LNCaP clone FGC (cell line): ENCODE measurements around the gene MICAL1.
A peak's percentile ranks its signal among the peaks of the same experiment; 100 is the strongest.

Experiments
- DNase-seq: peaks from one replicate; pipeline ENCODE4 v3.0.0-alpha.2; 2011; ENCODE audit warnings: low read depth
- H3K4me3 ChIP-seq: 2 replicates; pipeline ENCODE4 v1.5.1; 2011; ENCODE audit warnings: mild to moderate bottlenecking, low read depth, low read length, control low read depth
- CTCF ChIP-seq: IDR thresholded peaks from 2 replicates; pipeline ENCODE4 v1.5.1; 2012; ENCODE audit warnings: mild to moderate bottlenecking; ENCODE audit not compliant: control insufficient read depth, insufficient read depth; ENCODE audit errors: extremely low read depth

MICAL1 gene

GRCh38 chr6:109411034-109411433 is 44.5 kb downstream of the MICAL1 start:
- no peak overlapping the region for H3K4me3 ChIP-seq
- DNase-seq, result no peak

DNA sequence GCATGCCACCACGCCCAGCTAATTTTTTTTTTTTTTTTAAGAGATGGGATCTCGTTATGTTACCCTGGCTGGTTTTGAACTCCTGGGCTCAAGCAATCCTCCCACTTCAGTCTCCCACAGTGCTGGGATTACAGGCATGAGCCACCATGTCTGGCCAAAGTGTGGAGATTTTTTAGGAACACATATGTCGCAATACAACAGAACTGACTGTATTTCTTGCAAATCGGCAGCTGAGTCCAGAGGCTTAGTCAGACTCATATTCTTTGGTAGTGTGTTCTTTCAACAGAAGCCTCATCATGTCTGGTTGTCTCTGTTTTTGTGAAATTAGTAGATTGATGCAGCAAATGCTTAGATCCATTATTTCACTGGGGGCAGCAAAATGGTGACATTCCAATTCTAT is 49.4 kb downstream of the MICAL1 start:
- H3K4me3 ChIP-seq, result no peak overlapping the region
- TF ChIP-seq CTCF, result no peak
- DNase-seq, result no peak

More at GRCh38 chr6:109411034-109411433, 44.5 kb downstream of the MICAL1 start:
- TF ChIP-seq CTCF, result no peak

DNA sequence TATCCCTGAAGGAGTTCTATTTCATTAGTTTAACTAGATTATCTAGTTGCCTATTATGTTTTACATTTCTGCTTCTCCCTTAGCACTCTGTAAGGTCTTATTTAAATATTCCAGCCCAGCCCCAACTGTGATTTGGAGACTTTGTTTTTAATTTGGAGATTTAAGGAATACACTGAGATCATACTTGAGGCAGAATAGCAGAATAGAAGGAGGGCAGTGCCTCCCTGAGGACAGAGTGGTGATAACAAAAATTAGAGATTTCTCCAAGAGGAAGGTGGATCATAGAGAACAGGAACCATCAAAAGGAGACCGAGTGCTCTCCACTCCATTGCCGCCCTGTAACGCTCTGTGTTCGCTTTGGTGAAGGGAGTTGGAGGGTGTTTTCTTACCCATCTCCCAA is 58.6 kb downstream of the MICAL1 start:
- DNase-seq, result no peak
- TF ChIP-seq CTCF, result peak; percentile 61
- H3K4me3 ChIP-seq, result no peak overlapping the region

DNA sequence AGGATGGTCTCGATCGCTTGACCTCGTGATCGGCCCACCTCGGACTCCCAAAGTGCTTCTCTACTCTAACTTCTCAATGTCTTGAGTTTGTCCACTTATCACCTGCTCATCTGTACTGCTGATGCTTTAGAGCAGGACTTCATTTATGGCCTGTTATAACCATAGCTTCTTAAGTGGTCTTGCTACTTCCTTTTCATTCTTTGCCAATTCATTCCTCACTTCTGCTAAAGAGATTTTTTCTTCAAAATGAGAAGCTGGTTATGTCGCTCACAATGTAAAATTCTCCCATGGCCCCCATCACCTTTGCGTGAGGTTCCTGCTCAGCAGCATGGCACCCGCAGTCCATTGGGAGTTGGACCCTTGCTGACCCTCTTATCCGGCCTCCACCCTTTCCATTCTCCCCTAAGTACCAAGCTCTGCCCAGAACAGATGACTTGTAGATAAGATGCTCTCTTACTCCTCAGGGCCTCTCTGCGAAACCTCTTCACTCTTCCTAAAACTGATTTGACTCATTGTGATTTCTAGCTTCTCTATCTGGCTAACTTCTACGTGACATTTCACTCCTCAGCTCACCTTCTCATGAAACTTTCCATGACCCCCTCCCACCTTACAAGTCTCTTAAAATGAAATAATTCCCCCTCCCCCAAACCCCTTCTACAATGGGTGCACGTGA is 59.4 kb downstream of the MICAL1 start:
- TF ChIP-seq CTCF, result no peak
- no peak overlapping the region for H3K4me3 ChIP-seq
- no peak for DNase-seq
